ENCODE measurements around the gene LNPEP.

Gene LNPEP

DNA sequence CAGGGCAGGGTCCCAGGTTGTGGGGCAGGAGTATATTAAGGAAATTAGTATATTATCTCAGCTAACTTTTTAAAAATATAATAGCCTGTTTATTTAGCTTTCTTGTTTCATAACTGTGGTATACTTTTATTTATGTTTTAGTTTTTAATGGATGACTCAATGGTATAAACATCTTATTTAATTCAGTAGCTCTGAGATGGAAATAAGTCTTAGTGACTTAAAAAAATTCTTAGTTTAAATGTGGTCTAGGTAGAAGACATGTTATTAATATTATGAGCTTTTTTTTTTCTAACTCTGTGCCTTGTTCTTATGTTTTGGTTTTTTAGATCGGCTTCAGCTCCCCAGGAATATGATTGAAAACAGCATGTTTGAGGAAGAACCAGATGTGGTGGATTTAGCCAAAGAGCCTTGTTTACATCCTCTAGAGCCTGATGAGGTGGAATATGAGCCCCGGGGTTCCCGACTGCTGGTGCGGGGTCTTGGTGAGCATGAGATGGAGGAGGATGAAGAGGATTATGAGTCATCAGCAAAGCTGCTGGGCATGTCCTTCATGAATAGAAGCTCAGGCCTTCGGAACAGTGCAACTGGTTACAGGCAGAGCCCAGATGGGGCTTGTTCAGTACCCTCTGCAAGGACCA lies 43.1 kb downstream of the LNPEP start:
- H3K27me3 ChIP-seq (ENCODE audit: control insufficient read depth, low read length), result no peaks in the 10 kb centered on the region
- no peak overlapping the region for H3K27ac ChIP-seq (ENCODE audit: low read depth, low read length)
- no peak for TF ChIP-seq EZH2phosphoT487 (IDR thresholded peaks at IDR 0.05; ENCODE audit: borderline replicate concordance, low read length)
- TF ChIP-seq, protein P1, sequence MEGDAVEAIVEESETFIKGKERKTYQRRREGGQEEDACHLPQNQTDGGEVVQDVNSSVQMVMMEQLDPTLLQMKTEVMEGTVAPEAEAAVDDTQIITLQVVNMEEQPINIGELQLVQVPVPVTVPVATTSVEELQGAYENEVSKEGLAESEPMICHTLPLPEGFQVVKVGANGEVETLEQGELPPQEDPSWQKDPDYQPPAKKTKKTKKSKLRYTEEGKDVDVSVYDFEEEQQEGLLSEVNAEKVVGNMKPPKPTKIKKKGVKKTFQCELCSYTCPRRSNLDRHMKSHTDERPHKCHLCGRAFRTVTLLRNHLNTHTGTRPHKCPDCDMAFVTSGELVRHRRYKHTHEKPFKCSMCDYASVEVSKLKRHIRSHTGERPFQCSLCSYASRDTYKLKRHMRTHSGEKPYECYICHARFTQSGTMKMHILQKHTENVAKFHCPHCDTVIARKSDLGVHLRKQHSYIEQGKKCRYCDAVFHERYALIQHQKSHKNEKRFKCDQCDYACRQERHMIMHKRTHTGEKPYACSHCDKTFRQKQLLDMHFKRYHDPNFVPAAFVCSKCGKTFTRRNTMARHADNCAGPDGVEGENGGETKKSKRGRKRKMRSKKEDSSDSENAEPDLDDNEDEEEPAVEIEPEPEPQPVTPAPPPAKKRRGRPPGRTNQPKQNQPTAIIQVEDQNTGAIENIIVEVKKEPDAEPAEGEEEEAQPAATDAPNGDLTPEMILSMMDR (IDR thresholded peaks at IDR 0.05; ENCODE audit: low read depth, low read length, poor library complexity, severe bottlenecking), result no peak
- H3K36me3 ChIP-seq (ENCODE audit: control insufficient read depth, low read length), result peaks cover 28% of the 10 kb centered on the region
- no peak overlapping the region for H3K4me3 ChIP-seq (ENCODE audit: low read length)
- no peaks in the 10 kb centered on the region for H3K9me3 ChIP-seq (ENCODE audit: control insufficient read depth, insufficient read depth, low read length)
- no peaks in the 10 kb centered on the region for H3F3A ChIP-seq (ENCODE audit: control insufficient read depth, insufficient read depth)
- peaks cover 4% of the 10 kb centered on the region; the same call in 1 of the 2 replicates for H4K20me1 ChIP-seq (ENCODE audit: control insufficient read depth, insufficient read depth, low read depth, low read length)
- peaks cover 1% of the 10 kb centered on the region for H3K4me1 ChIP-seq (ENCODE audit: control insufficient read depth, low read length)
- H3K9me2 ChIP-seq (replicated peaks; ENCODE audit: control insufficient read depth, low read length), result no peaks in the 10 kb centered on the region
- H3K79me2 ChIP-seq (ENCODE audit: control insufficient read depth, low read length), result peaks cover 67% of the 10 kb centered on the region
- H3K4me2 ChIP-seq (ENCODE audit: low read length), result no peak overlapping the region

DNA sequence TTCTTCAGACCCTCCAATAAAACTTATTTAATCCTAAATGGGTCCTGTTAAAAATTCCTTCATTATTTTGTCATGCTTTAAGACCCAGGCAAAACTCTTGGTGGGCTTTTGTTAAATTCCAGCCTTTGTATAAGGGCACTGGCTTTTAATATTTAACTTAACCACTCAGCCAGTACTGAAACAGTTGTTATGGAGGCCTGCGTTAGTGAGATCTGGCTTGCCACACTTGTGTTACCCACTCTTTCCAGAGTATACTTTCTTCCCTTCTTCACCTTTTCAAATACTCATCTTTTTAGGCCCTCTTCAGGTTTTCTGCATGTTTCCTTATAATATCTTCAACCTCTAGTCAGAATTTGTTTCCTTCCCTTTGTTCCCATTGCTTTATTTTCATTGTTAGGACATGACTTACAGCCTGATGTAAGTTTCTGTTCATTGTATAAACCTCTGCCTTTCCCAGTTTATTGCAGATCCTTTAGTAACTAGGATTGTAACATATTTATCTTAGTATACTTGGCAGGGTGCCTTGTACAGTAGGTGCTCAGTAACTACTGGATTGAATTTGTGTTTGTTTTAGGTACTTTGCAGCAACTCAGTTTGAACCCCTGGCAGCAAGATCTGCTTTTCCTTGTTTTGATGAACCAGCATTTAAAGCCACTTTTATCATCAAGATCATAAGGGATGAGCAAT lies 48.8 kb downstream of the LNPEP start:
- H3K4me3 ChIP-seq (ENCODE audit: low read length), result no peak overlapping the region
- H3F3A ChIP-seq (ENCODE audit: control insufficient read depth, insufficient read depth), result peaks cover 7% of the 10 kb centered on the region; the same call in 1 of the 2 replicates
- no peaks in the 10 kb centered on the region for H3K27me3 ChIP-seq (ENCODE audit: control insufficient read depth, low read length)
- no peak for TF ChIP-seq EZH2phosphoT487 (IDR thresholded peaks at IDR 0.05; ENCODE audit: borderline replicate concordance, low read length)
- TF ChIP-seq, protein P1 (IDR thresholded peaks at IDR 0.05; ENCODE audit: low read depth, low read length, poor library complexity, severe bottlenecking), result no peak
- peaks cover 16% of the 10 kb centered on the region for H3K79me2 ChIP-seq (ENCODE audit: control insufficient read depth, low read length)
- peaks cover 59% of the 10 kb centered on the region for H3K36me3 ChIP-seq (ENCODE audit: control insufficient read depth, low read length)
- no peaks in the 10 kb centered on the region for H3K4me1 ChIP-seq (ENCODE audit: control insufficient read depth, low read length)
- no peaks in the 10 kb centered on the region for H4K20me1 ChIP-seq (ENCODE audit: control insufficient read depth, insufficient read depth, low read depth, low read length)
- no peaks in the 10 kb centered on the region for H3K9me2 ChIP-seq (replicated peaks; ENCODE audit: control insufficient read depth, low read length)
- H3K4me2 ChIP-seq (ENCODE audit: low read length), result no peak overlapping the region
- H3K27ac ChIP-seq (ENCODE audit: low read depth, low read length), result no peak overlapping the region
- no peaks in the 10 kb centered on the region for H3K9me3 ChIP-seq (ENCODE audit: control insufficient read depth, insufficient read depth, low read length)

DNA sequence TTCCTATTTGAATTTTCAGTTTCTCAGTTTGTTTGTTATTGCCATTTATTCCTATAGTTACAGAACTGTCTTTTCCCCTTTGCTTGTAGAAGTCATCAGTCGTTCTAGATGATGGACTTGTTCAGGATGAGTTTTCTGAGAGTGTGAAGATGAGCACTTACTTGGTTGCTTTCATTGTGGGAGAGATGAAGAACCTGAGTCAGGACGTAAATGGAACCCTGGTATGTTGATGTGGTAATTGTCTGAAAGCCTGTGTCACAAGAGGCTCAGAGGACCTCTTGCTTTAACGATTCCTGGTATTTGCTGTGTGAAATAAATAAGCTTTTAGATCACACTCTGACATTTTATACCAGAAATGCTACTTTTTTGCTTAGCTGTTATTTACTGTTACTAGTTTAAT lies 50.6 kb downstream of the LNPEP start:
- no peak overlapping the region for H3K4me2 ChIP-seq (ENCODE audit: low read length)

More for the DNA sequence above, 50.6 kb downstream of the LNPEP start:
- Histone ChIP-seq H3K27me3 (ENCODE audit: control insufficient read depth, low read length) (no peaks in the 10 kb centered on the region), H3K9me3 (ENCODE audit: control insufficient read depth, insufficient read depth, low read length) (no peaks in the 10 kb centered on the region), H3K9me2 (replicated peaks; ENCODE audit: control insufficient read depth, low read length) (no peaks in the 10 kb centered on the region), H3K36me3 (ENCODE audit: control insufficient read depth, low read length) (peaks cover 68% of the 10 kb centered on the region), H3K27ac (ENCODE audit: low read depth, low read length) (no peak overlapping the region), H3K4me3 (ENCODE audit: low read length) (no peak overlapping the region), H3K79me2 (ENCODE audit: control insufficient read depth, low read length) (peaks cover 16% of the 10 kb centered on the region), H4K20me1 (ENCODE audit: control insufficient read depth, insufficient read depth, low read depth, low read length) (no peaks in the 10 kb centered on the region), H3K4me1 (ENCODE audit: control insufficient read depth, low read length) (no peaks in the 10 kb centered on the region), H3F3A (ENCODE audit: control insufficient read depth, insufficient read depth) (peaks cover 7% of the 10 kb centered on the region; the same call in 1 of the 2 replicates)
- TF ChIP-seq, protein P1 (IDR thresholded peaks at IDR 0.05; ENCODE audit: low read depth, low read length, poor library complexity, severe bottlenecking), result no peak
- no peak for TF ChIP-seq EZH2phosphoT487 (IDR thresholded peaks at IDR 0.05; ENCODE audit: borderline replicate concordance, low read length)
